HG02798 (cell line): Measurements from ENCODE around the gene HMCN2.
"Not testable (repeated sequence)": the region's sequence is repeated elsewhere in the genome, so short reads cannot be mapped to it uniquely, and the experiment has no call there.

Experiments
- ATAC-seq: cut with Tn5 transposase; IDR thresholded peaks from one replicate; pipeline ENCODE4 v1.9.1; 2021; ENCODE audit warnings: mild to moderate bottlenecking; ENCODE audit not compliant: unreplicated experiment, poor library complexity

Gene HMCN2

GRCh38 chr9:130327070-130327780 lies 61.7 kb downstream of the HMCN2 start:
- no peak for ATAC-seq

- ATAC-seq: no peak
Observed at GRCh38 chr9:130327781-130328348, 62.3 kb downstream of the HMCN2 start.

DNA sequence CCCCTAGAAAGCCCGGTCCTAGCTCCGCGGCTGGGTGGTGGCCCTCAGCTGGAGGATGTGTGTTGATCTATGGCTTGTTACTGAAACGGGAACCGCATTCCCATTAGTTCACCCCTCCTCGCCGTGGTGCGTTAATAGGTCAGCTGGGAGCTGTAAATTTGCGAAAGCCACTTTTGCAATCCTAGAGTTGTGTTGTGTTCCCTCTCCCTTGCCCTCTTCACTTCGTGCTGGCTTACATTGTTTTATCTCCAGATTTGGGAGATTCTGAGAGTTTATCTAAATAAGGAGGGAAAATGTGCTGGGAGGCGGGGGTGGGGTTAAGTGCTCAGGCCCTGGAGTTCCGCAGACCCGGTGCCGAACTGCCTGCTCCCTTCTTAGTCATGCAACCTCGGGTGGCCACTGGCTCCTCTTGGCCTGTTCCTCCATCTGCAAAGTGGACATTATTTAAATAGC lies 62.8 kb downstream of the HMCN2 start:
- no peak for ATAC-seq

DNA sequence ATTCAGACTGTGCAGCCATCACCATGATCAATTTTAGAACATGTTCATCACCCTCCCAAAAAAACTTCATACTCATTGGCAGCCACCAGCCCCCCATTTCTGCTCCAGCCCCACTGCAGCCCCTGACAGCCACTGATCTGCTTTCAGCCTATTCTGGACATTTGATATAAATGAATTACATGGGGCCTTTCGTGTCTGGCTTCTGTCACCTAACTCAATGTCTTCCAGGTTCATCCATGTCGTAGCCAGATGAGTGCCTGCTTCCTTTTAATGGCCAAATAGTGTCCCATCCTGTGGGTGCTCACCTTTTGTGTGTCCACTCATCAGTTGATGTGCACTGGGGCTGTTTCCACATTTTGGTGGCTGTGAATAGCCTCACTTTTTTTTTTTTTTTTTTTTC lies 63.5 kb downstream of the HMCN2 start:
- ATAC-seq: no peak

DNA sequence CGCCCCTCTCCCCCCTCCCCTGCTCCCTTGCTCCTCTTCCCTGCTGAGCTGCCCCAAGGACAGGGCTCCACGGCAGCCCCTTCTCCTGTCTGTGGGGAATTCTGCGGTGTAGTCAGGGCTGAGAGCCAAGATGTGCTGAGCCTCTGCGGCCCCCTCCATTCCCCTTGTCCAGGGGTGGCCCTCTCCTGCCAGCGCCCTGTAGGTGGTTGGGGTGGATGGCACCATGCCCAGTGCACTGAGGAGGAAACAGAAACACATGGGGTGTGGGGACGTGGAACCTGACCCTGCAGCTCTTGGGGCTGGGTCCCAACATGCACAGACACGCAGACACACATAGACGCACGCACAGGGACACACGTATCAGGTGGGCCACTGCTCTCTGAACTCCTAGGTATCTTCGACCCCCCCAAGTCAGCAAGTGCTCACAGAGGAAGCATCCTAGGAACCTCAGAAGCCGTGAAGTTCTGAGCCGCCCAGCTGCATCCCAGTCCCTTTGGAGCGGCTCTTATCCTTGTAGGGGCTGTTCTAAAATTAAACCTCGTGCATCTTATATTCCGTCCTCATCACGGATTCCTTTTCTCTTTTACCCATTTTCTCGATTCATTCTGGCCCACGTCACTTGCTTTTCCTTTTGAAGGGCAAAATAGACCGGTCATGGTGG lies 64.8 kb downstream of the HMCN2 start:
- no peak for ATAC-seq

DNA sequence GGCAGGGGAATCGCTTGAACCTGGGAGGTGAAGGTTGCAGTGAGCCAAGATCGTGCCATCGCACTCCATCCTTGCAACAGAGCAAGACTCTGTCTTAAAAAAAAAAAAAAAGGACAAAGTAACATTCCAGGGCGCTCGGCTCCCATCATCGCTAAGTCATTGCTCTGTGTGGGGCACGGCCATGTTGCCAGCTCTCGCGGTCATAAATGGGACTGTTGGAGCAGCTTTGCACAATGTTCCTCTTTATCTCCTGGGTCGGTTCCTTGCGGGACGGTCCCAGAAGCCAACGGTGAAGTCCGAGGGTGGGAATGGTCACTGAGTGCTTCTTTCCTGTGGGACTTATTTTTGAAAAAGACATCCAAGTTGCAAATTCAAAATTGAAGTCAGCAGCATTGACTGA lies 65.5 kb downstream of the HMCN2 start:
- no peak for ATAC-seq

GRCh38 chr9:130331573-130331972 lies 66.0 kb downstream of the HMCN2 start:
- no peak for ATAC-seq

GRCh38 chr9:130332384-130332926 lies 66.9 kb downstream of the HMCN2 start:
- ATAC-seq: no peak

GRCh38 chr9:130333041-130333711 lies 67.6 kb downstream of the HMCN2 start:
- no peak for ATAC-seq

- ATAC-seq: no peak
Observed at GRCh38 chr9:130333712-130334062, 68.1 kb downstream of the HMCN2 start.

DNA sequence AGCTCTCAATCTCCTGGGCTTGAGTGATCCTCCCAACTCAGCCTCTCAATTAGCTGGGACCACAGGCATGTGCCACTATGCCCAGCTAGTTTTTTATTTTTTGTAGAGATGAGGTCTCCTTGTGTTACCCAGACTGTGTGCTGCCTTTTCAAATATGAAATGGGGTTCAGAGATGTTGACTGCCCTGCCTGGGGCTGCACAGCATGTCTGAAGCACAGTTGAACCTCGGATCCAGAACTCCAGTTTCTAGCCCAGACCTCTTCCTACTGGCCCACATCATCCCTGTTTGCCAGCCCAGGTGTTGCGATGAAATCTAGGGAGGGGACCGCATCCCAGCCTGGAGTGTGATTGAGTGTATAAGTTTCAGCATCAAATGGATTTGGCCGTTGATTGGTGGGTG lies 69.4 kb downstream of the HMCN2 start:
- ATAC-seq: no peak

DNA sequence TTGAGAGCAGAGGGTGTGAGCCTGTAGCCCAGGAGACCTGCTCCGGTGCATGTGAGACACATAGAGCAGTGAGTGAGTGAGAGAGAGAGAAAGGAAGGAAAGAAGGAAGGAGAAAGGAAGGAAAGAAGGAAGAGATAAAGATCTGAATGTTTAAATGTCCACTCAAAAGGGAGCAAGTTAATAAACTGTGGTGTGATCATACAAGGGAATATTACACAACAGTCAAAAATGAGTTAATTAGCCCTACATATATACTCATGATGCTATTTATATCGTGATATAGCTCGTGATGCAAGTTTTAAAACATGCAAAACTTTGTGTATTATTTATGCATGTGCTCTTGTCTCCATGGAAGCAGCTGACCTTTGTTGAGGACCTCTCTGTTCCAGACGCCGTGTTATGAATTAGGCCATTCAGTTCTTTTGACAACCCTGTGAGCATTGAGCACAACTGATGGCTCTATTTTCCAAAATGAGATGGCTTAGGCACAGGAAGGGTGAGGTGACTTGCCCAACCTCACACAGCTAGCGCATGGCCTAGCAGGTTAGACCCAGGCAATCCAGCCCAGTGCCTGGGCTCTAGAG lies 70.6 kb downstream of the HMCN2 start:
- no peak for ATAC-seq

DNA sequence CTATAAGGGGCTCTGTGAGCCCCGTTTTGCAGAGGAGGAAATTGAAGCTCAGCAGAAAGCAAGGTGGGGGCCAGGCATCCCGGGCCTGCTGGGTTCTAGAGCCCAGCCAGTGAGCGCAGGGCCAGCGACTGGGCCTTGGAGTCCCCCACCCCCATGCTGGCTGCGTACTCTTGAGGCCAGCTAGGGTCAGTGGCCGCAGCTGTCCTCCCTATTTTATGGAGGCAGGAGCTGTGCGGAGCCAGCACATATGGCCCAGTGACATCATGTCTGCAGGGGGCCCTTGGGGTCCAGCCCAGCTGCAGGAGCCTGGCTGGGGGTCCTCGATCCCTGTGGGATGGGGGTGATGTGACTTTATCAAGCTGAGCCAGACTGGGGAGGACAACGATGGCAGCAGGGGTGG lies 71.3 kb downstream of the HMCN2 start:
- no peak for ATAC-seq

DNA sequence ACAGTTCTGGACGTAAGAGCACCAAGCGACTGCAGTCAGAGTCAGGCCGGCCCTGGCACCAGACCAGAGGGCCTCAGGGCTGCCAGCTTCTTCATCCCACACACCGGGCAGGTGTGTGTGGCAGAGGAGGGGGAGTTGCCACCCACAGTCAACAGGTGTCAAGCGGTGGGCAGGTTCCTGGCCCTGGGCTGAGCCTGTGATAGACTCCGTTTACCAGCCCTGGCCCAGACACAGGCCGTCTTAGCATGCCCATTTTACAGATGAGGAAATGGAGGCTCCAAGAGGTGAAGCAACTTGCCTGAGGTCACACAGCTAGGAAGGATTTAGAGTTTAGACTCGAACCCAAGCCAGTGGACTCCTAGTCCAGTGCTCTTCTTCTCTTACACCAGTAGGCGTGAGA lies 71.8 kb downstream of the HMCN2 start:
- ATAC-seq: no peak

DNA sequence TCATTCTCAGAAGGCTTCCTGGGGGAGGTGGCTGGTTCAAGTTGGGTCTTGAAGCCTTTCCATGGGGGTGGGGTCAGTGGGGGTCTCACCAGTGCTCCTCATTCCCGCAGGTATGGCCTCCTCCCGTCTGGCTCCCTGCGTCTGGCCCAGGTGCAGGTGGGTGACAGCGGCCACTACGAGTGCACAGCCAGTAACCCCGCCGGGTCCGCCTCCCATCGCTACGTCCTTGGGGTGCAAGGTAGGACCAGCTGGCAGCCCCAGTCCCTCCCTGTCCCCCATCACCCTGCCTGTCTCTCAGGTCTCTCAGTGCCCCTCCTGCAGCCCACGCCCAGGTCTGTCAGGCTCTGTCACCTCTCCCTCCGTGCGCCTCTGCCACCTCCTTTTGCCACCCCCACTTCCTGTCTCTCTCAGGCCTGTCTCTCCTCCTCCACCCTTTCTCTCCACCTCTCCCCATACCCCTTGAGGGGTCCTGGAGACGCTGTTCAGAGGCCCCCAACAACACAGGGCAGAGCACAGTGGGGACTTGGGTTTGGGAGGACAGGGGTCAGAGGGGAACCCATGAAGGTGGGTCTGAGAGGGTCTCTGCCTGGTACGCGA lies 72.3 kb downstream of the HMCN2 start:
- ATAC-seq: no peak

GRCh38 chr9:130338891-130339290 lies 73.3 kb downstream of the HMCN2 start:
- ATAC-seq: not testable (repeated sequence)

DNA sequence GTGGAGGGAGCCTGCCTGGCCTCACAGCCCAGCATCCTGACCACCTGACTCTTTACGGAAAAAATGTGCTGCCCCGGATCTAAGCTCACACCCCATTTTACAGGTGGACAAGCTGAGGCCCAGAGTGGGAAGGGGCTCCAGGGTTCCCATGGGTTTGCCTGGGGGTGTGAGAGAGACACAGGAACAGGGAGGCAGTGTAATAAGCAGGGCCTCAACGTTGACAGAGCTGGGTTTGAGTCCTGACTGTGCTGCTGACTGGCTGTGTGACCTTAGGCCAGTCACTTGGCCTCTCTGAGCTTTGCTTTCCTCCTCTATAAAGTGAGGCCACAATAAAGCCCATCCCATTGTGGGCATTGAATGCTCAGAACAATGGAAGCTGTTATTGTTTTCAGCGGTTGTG lies 73.7 kb downstream of the HMCN2 start:
- ATAC-seq: no peak

DNA sequence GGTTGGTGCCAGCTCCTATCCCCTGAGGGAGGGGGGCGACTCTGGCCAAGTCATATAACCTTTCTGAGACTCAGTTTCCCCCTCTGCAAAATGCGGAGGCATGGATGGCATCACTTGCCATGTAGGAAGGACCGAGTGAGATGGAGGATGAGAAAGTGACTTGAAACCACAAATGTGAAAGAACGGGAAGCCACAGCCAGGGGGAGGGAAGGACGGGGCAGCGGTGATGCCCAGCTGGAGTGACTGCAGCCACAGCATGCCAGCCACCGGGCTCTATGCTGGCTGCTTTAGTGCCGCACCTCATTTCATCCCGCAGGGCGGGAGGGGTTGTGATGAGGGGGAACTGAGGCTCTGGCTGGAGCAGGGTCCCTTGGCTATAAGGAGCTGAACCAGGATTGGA lies 74.5 kb downstream of the HMCN2 start:
- no peak for ATAC-seq

DNA sequence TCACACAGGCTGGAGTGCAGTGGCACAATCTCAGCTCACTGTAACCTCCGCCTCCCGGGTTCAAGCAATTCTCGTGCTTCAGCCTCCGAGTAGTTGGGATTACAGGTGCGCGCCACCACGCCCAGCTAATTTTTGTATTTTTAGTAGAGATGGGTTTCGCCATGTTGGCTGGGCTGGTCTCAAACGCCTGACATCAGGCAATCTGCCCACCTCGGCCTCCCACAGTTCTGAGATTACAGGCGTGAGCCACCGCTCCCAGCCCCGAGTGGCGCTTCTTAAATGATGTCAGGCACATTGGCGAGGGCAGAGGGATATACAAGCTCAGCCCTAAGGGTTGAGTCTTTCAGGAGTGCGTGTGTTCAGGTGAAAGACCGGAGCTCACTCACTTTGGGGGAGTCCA lies 75.0 kb downstream of the HMCN2 start:
- ATAC-seq: not testable (repeated sequence)

- ATAC-seq: no peak
Observed at GRCh38 chr9:130341128-130341527, 75.6 kb downstream of the HMCN2 start.
